Measurements from ENCODE around the gene FADD.

The FADD gene

GRCh38 chr11:70233511-70233934 lies 30.4 kb downstream of the FADD start:
- peak; percentile 89 for DNase-seq
- Histone ChIP-seq H3K27me3 (replicated peaks) (no peaks in the 10 kb centered on the region), H3K27ac (peak overlapping the region; percentile 57), H3K36me3 (replicated peaks) (no peaks in the 10 kb centered on the region), H3K4me3 (ENCODE audit: low read depth, low read length) (no peak overlapping the region)
- TF ChIP-seq, protein P1, sequence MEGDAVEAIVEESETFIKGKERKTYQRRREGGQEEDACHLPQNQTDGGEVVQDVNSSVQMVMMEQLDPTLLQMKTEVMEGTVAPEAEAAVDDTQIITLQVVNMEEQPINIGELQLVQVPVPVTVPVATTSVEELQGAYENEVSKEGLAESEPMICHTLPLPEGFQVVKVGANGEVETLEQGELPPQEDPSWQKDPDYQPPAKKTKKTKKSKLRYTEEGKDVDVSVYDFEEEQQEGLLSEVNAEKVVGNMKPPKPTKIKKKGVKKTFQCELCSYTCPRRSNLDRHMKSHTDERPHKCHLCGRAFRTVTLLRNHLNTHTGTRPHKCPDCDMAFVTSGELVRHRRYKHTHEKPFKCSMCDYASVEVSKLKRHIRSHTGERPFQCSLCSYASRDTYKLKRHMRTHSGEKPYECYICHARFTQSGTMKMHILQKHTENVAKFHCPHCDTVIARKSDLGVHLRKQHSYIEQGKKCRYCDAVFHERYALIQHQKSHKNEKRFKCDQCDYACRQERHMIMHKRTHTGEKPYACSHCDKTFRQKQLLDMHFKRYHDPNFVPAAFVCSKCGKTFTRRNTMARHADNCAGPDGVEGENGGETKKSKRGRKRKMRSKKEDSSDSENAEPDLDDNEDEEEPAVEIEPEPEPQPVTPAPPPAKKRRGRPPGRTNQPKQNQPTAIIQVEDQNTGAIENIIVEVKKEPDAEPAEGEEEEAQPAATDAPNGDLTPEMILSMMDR (IDR thresholded peaks at IDR 0.05; ENCODE audit: low read depth, low read length, missing control alignments): no peak
- in situ Hi-C loops (cut with HindIII; ENCODE audit: low pct_ligation_motif_present, low sequenced_read_pairs): no loop called here

GRCh38 chr11:70233962-70234361 lies 30.9 kb downstream of the FADD start:
- Histone ChIP-seq H3K36me3 (replicated peaks) (no peaks in the 10 kb centered on the region), H3K4me3 (ENCODE audit: low read depth, low read length) (no peak overlapping the region), H3K27me3 (replicated peaks) (no peaks in the 10 kb centered on the region), H3K27ac (peak overlapping the region; percentile 32)
- in situ Hi-C loops (cut with HindIII; ENCODE audit: low pct_ligation_motif_present, low sequenced_read_pairs): no loop called here
- no peak for DNase-seq
- TF ChIP-seq, protein P1 (IDR thresholded peaks at IDR 0.05; ENCODE audit: low read depth, low read length, missing control alignments): no peak

DNA sequence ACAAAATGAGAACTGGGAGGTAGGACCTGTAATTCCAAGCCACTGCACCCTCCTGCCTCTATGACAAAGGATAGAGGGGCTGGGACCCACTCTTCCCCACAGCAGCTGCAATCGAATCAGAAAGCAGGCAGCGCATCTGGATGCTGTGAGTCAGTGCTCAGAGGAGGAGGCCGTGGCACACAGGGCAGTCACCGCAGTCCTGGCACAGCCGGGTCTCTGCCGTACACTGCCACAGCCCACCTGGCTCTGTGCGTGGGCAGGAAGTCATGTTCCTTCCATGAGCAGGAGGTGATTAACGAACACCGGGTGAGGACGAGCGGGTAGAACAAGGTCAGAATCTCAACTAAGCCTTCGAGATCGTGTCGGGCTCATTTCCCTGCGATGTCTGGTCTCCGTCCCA lies 37.2 kb downstream of the FADD start:
- no peaks in the 10 kb centered on the region for H3K36me3 ChIP-seq (replicated peaks)
- TF ChIP-seq, protein P1 (IDR thresholded peaks at IDR 0.05; ENCODE audit: low read depth, low read length, missing control alignments): no peak
- no peak overlapping the region for H3K4me3 ChIP-seq (ENCODE audit: low read depth, low read length)

DNA sequence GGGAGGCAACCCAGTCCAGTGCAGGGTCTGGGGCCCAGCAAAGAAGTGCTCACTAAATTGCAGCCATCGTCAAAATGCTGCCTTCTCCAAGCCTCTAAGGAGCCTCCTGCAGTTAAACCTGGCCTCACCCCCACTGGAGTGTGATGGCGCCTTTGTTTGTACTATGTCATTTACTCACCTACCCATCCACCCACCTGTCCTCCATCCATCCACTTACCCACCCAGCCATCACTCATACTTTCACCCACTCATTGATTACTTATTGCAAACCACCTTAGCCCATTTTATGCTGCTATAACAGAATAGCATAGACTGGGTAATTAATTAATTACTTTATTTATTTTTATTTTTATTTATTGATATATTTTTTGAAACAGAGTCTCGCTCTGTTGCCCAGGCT lies 38.6 kb downstream of the FADD start:
- H3K27me3 ChIP-seq (replicated peaks): no peaks in the 10 kb centered on the region
- DNase-seq: no peak
- TF ChIP-seq, protein P1 (IDR thresholded peaks at IDR 0.05; ENCODE audit: low read depth, low read length, missing control alignments): no peak
- no peak overlapping the region for H3K4me3 ChIP-seq (ENCODE audit: low read depth, low read length)
- no peaks in the 10 kb centered on the region for H3K36me3 ChIP-seq (replicated peaks)
- H3K27ac ChIP-seq: no peak overlapping the region
- in situ Hi-C loops (cut with HindIII; ENCODE audit: low pct_ligation_motif_present, low sequenced_read_pairs): no loop called here

More for the DNA sequence above, 37.2 kb downstream of the FADD start:
- no peak for DNase-seq
- Histone ChIP-seq H3K27me3 (replicated peaks) (no peaks in the 10 kb centered on the region), H3K27ac (no peak overlapping the region)
- in situ Hi-C loops (cut with HindIII; ENCODE audit: low pct_ligation_motif_present, low sequenced_read_pairs): no loop called here

- no peaks in the 10 kb centered on the region for H3K36me3 ChIP-seq (replicated peaks)
- TF ChIP-seq, protein P1 (IDR thresholded peaks at IDR 0.05; ENCODE audit: low read depth, low read length, missing control alignments): no peak
- no peaks in the 10 kb centered on the region for H3K27me3 ChIP-seq (replicated peaks)
- in situ Hi-C loops (cut with HindIII; ENCODE audit: low pct_ligation_motif_present, low sequenced_read_pairs): no loop called here
- H3K4me3 ChIP-seq (ENCODE audit: low read depth, low read length): no peak overlapping the region
- no peak overlapping the region for H3K27ac ChIP-seq
- no peak for DNase-seq
Measured at GRCh38 chr11:70242885-70243284, 39.8 kb downstream of the FADD start.

GRCh38 chr11:70243912-70244652 lies 41.0 kb downstream of the FADD start:
- peak; percentile 39 for DNase-seq
- H3K4me3 ChIP-seq (ENCODE audit: low read depth, low read length): no peak overlapping the region
- TF ChIP-seq, protein P1 (IDR thresholded peaks at IDR 0.05; ENCODE audit: low read depth, low read length, missing control alignments): no peak
- H3K36me3 ChIP-seq (replicated peaks): no peaks in the 10 kb centered on the region
- H3K27me3 ChIP-seq (replicated peaks): no peaks in the 10 kb centered on the region
- in situ Hi-C loops (cut with HindIII; ENCODE audit: low pct_ligation_motif_present, low sequenced_read_pairs): no loop called here
- H3K27ac ChIP-seq: peak overlapping the region; percentile 95

All from brain microvascular endothelial cell (primary cell).